GM19468 (cell line): ENCODE measurements around the gene SMC1B.
"Not testable (repeated sequence)": the region's sequence is repeated elsewhere in the genome, so short reads cannot be mapped to it uniquely, and the experiment has no call there.

Experiments used
- ATAC-seq: cut with Tn5 transposase; IDR thresholded peaks from one replicate; pipeline ENCODE4 v1.9.1; 2021; ENCODE audit warnings: mild to moderate bottlenecking, moderate library complexity, moderate number of reproducible peaks; ENCODE audit not compliant: unreplicated experiment; ENCODE audit errors: extremely low read depth

SMC1B gene

DNA sequence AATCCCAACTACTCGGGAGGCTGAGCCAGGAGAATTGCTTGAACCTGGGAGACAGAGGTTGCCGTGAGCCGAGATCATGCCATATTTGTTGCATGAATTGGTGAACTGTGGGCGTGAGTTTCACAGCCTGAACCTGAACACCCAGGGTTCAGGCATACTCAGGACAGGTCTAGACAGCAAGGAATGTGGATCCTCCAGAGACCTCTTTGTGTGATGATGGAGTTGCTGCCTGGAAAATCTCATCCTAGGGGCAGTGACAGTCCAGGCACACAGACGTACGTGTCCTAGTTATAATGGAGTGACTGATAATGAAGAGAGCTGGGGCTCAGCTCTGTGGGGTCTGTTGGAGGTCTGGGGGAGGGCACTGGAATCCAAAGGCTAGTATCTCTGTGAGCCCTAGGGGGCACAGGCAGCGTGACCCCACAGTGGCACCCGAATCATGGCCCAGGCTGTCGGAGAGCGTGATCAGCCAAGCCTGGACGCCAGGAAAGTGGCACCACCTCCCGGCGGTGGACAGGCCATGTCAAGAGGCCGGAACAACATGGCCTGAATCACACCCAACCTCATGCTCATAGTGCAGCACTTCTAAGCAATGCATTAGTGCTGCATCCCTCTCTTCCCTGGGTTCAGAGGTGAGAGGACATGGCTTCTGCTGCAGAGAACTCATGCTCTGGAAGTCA is 31.8 kb upstream of the SMC1B start:
- ATAC-seq: no peak

DNA sequence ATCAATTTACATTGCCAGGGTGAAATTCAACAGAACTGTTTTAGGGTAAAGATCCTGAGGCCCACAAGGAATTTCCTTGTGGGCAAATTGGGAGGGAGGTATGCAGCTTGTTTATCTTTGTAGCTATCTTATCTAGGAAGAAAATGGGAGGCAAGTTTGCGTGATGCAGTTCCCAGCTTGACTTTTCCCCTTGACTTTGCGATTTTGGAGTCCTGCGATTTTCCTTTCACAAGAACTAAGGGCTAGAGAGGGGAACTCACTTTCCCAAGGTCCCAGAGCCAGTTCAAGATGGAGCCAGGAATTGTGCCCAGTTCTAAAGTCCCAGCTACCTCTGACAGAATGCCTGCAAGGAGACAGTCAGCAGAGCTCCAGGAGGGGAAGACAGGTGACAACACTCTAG is 30.8 kb upstream of the SMC1B start:
- no peak for ATAC-seq

DNA sequence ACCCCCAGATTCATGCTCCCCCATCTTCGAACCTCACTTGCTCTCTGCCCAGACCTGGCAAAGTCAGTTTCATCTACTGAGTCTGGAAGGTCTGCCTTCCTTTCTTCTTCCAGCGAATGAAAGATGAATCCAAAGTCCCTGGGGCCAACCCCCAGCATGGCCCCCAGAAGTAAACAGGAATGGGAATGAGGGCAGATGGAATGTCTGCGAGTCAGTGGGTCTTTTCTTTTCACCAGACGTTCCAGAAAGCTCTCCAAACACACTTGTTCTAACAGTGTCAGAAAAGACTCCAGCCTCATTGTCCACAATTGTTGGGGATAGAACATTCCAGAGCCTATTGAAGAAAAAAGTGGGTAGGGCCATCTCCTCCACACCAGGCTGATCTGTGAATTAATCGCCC is 28.7 kb upstream of the SMC1B start:
- ATAC-seq: no peak

DNA sequence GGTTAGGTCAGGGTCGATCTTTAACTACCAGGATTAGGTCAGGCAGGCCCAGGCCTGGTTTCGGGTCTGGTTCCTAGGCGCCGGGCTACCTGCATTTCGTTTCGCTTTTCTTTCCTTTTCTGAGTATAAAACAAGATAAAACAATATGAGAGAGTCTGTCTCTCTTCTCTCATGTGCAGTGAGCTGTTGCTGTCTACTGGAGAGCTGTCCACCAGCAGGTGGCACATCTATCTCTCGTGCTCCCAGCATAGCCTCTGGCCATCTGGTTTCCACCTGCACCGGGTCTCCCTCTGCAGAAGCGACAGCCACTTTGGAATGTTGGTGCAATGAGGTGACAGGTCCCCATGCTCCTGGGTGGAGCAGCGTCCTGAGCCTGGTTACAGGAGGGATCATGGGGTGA is 27.7 kb upstream of the SMC1B start:
- no peak for ATAC-seq

DNA sequence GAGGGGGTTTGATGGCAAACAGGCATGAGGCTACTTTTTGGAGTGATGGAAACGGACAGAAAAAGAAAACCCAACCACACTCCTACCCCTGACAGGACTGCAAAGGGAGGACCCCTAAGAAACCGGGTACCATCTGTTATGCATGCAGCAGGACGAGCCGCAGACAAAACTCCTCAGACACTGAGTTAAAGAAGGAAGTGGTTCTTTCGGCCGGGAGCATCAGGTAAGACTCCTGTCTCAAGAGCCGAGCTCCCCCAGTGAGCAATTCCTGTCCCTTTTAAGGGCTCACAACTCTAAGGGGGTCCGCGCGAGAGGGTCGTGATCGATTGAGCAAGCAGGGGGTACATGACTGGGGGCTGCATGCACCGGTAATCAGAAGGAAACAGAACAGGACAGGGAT is 27.3 kb upstream of the SMC1B start:
- ATAC-seq: not testable (repeated sequence)

DNA sequence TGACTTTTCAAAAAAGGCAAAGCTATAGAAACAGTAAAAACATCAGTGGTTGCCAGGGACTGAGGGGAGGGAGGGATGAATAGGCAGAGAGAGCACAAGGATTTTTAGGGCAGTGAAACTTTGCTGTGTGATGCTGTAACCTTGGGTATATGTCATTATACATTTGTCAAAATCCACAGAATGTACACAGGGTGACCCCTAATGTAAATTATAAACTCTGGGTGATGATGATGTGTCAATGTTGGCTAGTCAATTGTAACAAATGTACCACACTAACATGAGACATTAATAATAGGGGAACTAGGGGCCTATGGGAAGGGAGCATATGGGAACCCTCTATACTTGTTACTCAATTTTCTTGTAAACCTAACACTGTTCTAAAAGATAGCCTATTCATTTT is 24.9 kb upstream of the SMC1B start:
- ATAC-seq: no peak

DNA sequence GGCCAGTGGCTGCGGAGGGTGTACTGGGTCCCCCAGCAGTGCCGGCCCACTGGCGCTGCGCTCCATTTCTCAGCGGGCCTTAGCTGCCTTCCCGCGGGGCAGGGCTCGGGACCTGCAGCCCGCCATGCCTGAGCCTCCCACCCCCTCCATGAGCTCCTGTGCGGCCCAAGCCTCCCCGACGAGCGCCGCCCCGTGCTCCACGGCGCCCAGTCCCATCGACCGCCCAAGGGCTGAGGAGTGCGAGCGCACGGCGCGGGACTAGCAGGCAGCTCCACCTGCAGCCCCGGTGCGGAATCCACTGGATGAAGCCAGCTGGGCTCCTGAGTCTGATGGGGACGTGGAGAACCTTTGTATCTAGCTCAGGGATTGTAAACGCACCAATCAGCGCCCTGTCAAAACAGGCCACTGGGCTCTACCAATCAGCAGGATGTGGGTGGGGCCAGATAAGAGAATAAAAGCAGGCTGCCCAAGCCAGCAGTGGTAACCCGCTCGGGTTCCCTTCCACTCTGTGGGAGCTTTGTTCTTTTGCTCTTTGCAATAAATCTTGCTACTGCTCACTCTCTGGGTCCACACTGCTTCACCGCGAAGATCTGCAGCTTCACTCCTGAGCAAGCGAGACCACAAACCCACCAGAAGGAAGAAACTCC is 23.6 kb upstream of the SMC1B start:
- not testable (repeated sequence) for ATAC-seq

DNA sequence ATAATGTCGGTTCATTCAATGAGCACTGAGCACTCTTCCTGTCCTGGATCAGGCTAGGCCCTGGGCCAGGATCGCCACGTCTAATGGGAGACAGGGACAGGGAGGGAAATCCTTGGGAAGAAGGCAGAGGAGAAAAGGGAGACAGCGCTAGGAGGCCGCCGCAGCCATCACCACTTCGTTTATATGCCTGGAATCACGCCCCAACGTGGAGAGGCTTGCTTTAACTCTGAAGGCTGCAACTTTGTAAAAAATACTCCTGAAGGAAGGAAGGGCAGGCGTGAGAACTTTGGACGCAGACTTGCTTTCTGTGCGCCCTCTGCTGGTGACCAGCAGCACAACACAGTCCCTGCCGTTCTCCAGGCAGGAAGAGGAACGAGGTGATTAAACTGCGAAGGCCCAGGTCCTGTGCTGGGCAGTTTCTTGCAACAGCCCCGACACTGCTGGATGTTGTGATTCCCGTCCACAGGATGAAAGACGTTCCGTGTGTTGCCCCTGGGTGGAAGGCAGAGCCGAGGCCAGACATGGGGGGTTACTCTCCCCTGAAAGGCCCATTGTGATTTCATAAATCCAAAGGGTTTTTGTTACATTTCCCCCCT is 22.2 kb upstream of the SMC1B start:
- no peak for ATAC-seq

DNA sequence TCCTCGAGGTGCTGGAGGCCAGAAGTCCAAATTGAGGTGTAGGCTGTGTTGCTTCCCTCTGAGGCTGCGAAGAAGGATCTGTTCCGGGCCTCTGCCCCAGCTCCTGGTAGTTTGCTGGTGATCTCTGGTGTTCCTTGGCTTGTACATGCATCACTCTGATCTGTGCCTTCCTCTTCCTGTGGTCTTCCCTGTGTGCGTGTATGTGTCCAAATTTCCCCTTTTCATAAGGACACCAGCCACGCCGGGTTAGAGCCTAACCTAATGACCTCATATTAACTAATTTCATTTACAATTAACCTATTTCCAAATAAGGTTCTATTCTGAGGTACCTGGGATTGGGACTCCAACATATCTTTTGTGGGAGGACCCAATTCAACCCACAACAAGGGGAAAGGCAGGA is 21.6 kb upstream of the SMC1B start:
- ATAC-seq: no peak

DNA sequence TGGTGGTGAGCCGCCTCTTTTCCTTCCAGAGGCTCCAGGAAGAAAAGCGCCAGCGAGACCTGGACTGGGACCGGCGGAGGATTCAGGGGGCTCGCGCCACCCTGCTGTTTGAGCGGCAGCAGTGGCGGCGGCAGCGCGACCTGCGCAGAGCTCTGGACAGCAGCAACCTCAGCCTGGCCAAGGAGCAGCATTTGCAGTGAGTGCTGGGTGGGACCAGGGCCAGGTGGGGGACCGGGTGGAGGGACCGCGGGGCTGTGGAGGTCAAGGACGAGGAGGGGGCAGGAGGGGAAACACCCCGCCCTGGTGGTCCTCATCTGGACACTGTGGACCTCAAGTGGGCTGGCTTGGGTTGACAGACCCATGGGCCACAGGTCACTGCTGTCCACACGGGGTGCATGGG is 17.5 kb upstream of the SMC1B start:
- no peak for ATAC-seq

DNA sequence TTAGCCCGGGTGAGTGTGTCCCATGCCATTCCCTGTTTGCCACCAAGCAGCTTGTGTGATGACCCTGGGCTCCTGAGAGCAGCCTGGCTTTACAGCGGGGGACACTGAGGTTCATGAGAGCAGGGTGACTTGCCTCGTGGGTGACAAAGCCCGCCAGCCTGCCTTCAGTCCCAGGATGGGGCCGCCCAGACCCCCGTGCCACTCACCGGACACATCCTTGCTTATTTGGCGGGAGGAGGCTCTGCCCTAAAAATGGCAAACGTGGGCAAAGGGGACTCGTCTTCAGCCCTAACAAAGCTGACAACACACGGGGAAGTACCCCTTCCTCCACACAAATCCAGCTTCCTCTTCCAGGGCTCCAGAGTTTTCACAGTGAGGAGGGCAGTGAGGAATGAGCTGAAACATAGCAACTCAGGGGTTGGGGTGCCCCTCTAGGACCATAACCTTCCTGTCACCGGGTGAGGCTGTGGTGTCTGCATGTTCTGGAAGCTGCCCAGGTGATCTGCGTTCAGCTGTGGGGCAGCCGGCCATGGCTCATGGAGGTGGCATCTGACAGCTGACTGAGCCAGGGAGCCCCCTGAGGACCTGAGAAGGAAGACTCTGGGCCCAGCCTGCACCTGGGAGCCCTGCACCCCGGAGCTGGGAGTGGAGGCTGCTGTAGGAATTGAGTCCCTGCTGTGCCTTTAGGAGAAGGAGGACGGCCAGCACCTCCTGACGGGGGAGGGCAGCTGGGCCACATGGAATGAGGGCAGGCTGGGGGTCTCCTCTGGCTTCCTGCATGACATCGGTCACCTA is 16.8 kb upstream of the SMC1B start:
- no peak for ATAC-seq

DNA sequence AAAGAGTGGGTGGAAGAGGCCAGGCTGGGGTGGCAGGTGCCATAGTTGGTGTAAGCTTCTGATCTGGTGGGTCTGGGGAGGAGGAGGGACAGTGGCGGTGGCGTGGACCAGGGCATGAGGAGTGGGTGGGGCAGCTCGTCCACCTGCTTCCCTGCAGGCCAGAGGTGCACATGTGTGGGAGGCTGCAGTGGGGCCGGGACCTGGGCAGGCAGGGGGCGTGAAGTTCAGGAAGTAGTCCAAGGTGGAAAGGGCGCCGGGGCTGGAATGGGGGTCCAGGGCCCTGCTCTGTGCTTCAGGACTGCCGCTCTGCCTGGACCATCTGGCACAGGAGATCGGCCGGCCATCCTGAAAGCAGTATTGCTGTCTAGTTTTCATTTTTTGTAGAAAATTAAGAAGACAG is 16.0 kb upstream of the SMC1B start:
- no peak for ATAC-seq

DNA sequence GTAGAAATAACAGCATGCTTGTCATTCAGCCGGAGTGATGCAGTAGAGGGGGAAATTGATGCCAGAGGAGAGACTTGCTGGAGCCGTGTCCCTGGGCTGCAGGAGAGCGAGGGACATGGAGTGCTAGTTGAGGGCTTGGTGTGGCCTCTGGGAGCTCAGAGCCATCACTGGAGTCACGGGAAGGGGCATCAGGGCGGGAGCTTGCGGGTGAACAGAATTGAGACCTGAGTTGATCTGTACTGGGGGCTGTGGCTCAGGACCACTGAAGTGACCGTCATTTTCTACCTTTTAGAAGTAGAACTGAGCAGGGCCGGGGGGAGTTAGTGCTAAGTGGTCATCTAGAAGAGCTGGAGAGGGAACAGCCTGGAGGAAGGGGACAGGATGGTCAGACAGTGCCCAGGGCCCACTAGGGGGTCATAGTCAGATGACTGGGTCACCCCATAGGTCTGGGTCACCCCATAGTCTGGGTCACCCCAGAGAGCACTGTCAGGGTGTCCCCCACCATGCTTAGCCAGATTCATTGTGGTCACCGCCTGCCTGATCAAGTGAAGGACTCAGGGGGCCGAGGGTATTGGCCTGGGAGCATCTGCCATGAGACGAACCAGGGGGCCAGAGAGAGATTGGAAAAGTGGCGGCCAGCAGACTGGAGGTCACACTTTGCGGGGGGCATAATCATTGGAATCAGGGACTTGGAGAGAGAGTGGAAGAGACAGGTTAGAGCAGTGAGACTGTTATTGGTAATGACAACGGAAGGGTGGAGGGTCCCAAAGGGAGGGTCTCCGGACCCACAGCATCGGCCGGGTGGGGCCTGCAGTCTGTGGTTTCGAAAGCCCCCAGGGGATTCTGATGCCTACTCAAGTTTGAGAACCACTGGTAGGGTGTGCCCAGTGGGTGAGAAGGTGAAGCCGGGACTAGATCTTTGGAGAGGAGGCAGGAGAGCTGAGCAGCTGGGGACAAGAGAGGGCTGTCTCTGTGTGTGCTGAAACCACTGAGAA is 15.3 kb upstream of the SMC1B start:
- no peak for ATAC-seq

DNA sequence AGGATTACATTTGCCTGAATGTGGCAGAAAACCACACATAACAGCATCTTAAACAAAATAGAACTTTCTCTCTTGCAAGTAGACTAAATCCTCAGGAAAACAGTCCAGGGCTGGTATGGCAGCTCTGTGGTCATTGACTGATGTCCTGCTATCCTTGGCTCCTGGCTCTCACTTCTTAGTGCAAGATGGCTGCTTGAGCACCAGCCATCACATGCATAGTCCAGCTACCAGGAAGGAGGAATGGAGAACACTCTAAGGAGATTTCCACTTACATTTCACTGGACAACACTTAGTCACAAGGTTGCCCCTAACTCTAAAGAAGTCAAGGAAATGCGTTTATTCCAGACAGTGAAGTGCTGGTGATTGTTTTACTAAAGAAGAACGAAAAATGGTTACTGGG is 13.7 kb upstream of the SMC1B start:
- ATAC-seq: no peak

DNA sequence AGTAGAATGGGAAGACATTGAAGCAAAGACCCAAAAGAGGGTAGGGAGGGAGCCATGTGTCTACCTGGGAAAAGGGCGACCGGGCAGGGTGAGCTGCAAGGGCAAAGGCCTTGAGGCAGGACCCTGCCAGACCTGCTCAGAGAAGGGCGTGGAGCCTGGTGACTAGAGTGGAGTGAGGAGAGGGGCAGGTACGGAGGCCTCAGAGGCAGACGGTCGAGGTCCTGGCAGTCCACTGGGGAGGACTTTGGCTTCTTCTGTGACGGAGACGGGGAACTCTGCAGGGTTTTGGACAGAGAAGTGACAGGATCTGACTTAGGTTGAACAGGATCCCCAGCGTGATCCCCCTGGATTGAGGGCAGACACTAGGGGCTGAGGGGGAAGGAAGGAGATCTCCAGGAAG is 13.0 kb upstream of the SMC1B start:
- no peak for ATAC-seq

DNA sequence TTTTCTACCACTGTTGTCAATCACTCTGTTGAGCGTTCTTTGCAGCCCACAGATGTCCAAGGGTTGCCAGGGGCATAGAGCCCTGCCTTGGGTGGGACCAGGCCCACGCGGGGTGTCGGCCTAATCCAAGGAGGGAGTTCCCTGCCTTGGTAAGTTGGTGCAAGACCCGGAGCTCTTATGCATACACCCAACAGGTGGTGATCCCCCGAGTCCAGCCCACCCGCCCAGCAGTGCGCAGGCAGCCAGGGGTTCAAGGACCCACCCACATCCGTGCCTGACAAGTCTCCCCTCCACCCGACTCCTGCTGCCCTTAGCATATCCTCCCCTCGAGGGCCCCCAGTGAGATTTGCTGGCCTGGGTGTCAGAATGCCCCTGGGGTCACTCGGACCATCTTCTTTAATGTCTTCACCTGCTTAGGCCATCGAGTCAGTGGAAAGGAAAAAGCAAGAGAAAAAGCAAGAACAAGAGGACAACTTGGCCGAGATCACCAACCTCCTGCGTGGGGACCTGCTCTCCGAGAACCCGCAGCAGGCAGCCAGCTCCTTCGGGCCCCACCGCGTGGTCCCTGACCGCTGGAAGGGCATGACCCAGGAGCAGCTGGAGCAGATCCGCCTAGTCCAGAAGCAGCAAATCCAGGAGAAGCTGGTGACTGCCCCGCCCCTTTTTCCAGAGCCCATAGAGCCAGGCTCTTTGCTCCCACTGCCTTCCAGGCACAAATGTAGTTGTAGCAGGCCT is 12.3 kb upstream of the SMC1B start:
- no peak for ATAC-seq

DNA sequence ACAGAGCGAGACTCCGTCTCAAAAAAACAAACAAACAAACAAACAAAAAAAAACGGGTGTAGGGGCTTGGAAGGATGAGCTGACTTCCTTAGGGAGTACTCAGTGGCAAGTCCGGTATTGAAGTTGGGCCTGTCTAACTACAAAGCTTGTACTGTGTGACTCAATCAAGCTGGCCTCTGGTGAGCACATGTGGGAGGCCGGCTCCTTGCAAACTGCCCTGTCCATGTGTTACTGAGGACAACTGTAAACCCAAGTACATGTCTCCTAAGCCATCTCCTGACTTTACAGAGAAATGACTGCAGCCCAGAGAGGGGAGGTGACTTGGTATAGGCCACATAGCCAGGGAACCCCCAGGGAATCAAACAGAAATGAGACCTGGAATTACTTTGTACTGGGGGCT is 11.7 kb upstream of the SMC1B start:
- ATAC-seq: no peak

DNA sequence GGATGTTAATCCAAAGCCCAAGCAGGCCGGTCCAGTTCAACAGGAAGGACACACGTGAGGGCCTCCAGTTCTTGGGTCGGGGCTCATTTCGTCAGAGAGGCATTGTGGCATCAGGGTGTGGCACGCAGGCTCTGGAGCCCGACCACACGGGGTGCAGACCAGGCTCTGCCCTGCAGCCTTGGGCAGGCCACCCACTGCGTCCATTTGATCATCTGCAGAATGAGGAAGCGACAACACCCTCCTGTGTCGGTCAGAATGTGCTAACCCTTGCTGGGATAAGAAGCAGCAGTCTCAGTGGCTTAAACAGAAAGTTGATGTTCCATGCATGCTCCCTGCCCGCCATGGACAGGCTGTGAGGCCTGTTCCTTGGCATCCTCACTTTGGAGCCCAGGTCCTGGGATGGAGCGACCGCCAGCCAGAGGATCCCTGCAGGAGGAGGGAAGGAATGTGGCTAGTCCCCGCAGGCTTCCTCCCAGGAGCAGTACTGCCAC is 10.9 kb upstream of the SMC1B start:
- no peak for ATAC-seq

DNA sequence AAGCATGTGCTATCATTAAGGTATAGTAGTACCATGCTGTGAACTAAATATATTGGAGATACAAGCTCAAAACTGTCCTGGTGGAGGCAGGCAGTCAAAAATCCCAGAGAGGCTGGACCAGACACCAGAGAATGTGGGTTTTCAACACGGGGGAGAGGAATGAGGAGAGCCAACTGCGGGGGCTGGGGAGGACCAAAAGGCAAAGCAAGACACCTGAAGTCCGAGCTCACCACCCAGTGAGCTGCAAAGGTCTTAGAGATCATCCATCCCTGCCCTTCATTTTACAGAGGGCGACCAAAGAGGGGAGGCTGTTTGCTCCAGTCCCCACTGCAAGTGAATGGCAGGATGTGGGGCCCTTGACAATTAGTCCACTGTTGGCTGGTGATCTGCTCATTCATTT is 10.1 kb upstream of the SMC1B start:
- ATAC-seq: no peak
